ENCODE measurements around the gene CLIC6.

GRCh38 chr21:34730756-34731445, 62.1 kb downstream of the CLIC6 start:
- no peak for TF ChIP-seq ZFX (IDR thresholded peaks at IDR 0.05)
- TF ChIP-seq, protein P1, sequence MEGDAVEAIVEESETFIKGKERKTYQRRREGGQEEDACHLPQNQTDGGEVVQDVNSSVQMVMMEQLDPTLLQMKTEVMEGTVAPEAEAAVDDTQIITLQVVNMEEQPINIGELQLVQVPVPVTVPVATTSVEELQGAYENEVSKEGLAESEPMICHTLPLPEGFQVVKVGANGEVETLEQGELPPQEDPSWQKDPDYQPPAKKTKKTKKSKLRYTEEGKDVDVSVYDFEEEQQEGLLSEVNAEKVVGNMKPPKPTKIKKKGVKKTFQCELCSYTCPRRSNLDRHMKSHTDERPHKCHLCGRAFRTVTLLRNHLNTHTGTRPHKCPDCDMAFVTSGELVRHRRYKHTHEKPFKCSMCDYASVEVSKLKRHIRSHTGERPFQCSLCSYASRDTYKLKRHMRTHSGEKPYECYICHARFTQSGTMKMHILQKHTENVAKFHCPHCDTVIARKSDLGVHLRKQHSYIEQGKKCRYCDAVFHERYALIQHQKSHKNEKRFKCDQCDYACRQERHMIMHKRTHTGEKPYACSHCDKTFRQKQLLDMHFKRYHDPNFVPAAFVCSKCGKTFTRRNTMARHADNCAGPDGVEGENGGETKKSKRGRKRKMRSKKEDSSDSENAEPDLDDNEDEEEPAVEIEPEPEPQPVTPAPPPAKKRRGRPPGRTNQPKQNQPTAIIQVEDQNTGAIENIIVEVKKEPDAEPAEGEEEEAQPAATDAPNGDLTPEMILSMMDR (conservative IDR thresholded peaks at IDR 0.05): no peak

All from C4-2B (cell line).